ENCODE results near the gene PACRG. TPM values are rescaled to one million over a fixed set of nuclear protein-coding genes. Genes with fewer than 3 reads are reported as not detected.

The PACRG gene
- polyA plus RNA-seq, 3 donors: not detected

DNA sequence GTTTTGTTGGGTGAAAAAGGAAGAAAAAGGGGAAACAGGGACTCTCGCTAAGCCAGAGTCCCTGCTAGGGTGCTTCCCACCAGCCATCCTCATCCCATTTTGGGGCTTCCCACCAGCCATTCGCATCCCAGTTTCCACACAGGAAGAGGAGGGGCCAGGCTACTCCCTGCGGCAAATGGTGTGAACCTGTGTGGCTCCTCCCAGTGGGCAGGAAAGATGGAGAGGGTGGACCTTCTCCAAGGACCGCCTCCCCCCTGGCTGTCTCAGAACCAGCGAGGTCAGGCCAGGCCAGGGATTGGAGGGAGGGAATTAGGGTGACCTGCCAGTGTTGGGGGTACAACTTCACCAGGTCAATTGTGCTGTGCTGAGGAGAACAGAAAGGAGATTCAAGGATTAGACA lies 326.9 kb downstream of the PACRG start:
- H3K36me3 Mint-ChIP-seq: no peaks in the 10 kb centered on the region
- no peak overlapping the region for H3K4me3 ChIP-seq (replicated peaks in 1 of 3; ENCODE audit: low read depth in 2 of 3, low read length in 3 of 3)
- intact Hi-C loops (cut with micrococcal nuclease): no loop called here
- no peak overlapping the region for H3K4me3 Mint-ChIP-seq
- no peak for DNase-seq
- H3K27me3 Mint-ChIP-seq (ENCODE audit: low read depth in 3 of 3): peaks cover 0 to 1% (median 0%) of the 10 kb centered on the region in 3 donors
- peaks cover 25 to 29% of the 10 kb centered on the region in 2 donors for H3K9me3 ChIP-seq (replicated peaks in 1 of 2; ENCODE audit: control insufficient read depth in 1 of 2, insufficient read depth in 1 of 2, low read length in 2 of 2)
- no peaks in the 10 kb centered on the region for H3K4me1 ChIP-seq (ENCODE audit: control insufficient read depth in 1 of 2, insufficient read depth in 2 of 2, low read length in 2 of 2)
- WGBS (ENCODE audit: insufficient coverage): 80% methylated on average over 1 of the region's 5 CpGs
- H3K9me3 Mint-ChIP-seq: peaks cover 5 to 24% (median 20%) of the 10 kb centered on the region in 7 donors
- H3K79me2 ChIP-seq (ENCODE audit: insufficient read depth, low read length): no peaks in the 10 kb centered on the region
- H3K4me2 ChIP-seq (replicated peaks; ENCODE audit: extremely low read depth, low read length, poor library complexity, severe bottlenecking): no peak overlapping the region
- no peak overlapping the region for H3K9ac ChIP-seq (ENCODE audit: insufficient read depth, low read length, poor library complexity, severe bottlenecking)
- no peak overlapping the region for H3K27ac Mint-ChIP-seq
- no peak overlapping the region for H3K27ac ChIP-seq (ENCODE audit: low read depth in 1 of 2, low read length in 2 of 2)
- no peak overlapping the region for H2AFZ ChIP-seq (ENCODE audit: insufficient read depth, low read depth, low read length, poor library complexity, severe bottlenecking)
- H3K36me3 ChIP-seq (replicated peaks in 1 of 2; ENCODE audit: control insufficient read depth in 1 of 2, insufficient read depth in 2 of 2, low read length in 2 of 2): no peaks in the 10 kb centered on the region
- H3K4me1 Mint-ChIP-seq: no peaks in the 10 kb centered on the region
- TF ChIP-seq, protein P1, sequence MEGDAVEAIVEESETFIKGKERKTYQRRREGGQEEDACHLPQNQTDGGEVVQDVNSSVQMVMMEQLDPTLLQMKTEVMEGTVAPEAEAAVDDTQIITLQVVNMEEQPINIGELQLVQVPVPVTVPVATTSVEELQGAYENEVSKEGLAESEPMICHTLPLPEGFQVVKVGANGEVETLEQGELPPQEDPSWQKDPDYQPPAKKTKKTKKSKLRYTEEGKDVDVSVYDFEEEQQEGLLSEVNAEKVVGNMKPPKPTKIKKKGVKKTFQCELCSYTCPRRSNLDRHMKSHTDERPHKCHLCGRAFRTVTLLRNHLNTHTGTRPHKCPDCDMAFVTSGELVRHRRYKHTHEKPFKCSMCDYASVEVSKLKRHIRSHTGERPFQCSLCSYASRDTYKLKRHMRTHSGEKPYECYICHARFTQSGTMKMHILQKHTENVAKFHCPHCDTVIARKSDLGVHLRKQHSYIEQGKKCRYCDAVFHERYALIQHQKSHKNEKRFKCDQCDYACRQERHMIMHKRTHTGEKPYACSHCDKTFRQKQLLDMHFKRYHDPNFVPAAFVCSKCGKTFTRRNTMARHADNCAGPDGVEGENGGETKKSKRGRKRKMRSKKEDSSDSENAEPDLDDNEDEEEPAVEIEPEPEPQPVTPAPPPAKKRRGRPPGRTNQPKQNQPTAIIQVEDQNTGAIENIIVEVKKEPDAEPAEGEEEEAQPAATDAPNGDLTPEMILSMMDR (IDR thresholded peaks at IDR 0.05): no peak
- H3K27me3 ChIP-seq (ENCODE audit: control insufficient read depth in 2 of 2, insufficient read depth in 2 of 2, low read length in 2 of 2): no peaks in the 10 kb centered on the region
- H4K20me1 ChIP-seq (ENCODE audit: insufficient read depth, low read length): no peaks in the 10 kb centered on the region

DNA sequence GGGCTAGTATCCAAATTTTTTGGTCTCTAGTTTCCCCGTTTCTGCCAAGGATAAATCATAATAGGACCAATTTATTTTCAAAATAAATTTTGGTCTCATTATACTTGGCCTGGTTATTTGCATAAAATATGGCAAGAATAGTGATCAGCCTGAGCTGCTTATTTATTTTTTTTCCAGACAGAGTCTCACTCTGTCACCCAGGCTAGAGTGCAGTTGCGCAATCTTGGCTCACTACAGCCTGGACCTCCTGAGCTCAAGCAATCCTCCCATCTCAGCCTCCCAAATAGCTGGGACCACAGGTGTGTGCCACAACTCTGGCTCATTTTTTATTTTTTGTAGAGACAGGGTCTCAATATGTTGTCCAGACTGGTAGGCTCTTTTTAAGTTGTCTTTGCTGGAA lies 329.5 kb downstream of the PACRG start:
- Histone ChIP-seq H3K27me3 (ENCODE audit: control insufficient read depth in 2 of 2, insufficient read depth in 2 of 2, low read length in 2 of 2) (no peaks in the 10 kb centered on the region), H3K36me3 (replicated peaks in 1 of 2; ENCODE audit: control insufficient read depth in 1 of 2, insufficient read depth in 2 of 2, low read length in 2 of 2) (no peaks in the 10 kb centered on the region), H3K9ac (ENCODE audit: insufficient read depth, low read length, poor library complexity, severe bottlenecking) (no peak overlapping the region), H3K4me1 (ENCODE audit: control insufficient read depth in 1 of 2, insufficient read depth in 2 of 2, low read length in 2 of 2) (no peaks in the 10 kb centered on the region), H3K27ac (ENCODE audit: low read depth in 1 of 2, low read length in 2 of 2) (no peak overlapping the region), H3K79me2 (ENCODE audit: insufficient read depth, low read length) (no peaks in the 10 kb centered on the region), H3K9me3 (replicated peaks in 1 of 2; ENCODE audit: control insufficient read depth in 1 of 2, insufficient read depth in 1 of 2, low read length in 2 of 2) (peaks cover 29 to 35% of the 10 kb centered on the region in 2 donors), H3K4me2 (replicated peaks; ENCODE audit: extremely low read depth, low read length, poor library complexity, severe bottlenecking) (no peak overlapping the region), H4K20me1 (ENCODE audit: insufficient read depth, low read length) (no peaks in the 10 kb centered on the region), H2AFZ (ENCODE audit: insufficient read depth, low read depth, low read length, poor library complexity, severe bottlenecking) (no peak overlapping the region), H3K4me3 (replicated peaks in 1 of 3; ENCODE audit: low read depth in 2 of 3, low read length in 3 of 3) (no peak overlapping the region)
- no peaks in the 10 kb centered on the region for H3K36me3 Mint-ChIP-seq
- no CpG with 5 or more reads among the region's 2 CpGs for WGBS (ENCODE audit: insufficient coverage)
- H3K4me1 Mint-ChIP-seq: no peaks in the 10 kb centered on the region
- H3K4me3 Mint-ChIP-seq: no peak overlapping the region
- H3K27me3 Mint-ChIP-seq (ENCODE audit: low read depth in 3 of 3): peaks cover 0 to 1% (median 0%) of the 10 kb centered on the region in 3 donors
- TF ChIP-seq, protein P1 (IDR thresholded peaks at IDR 0.05): no peak
- no peak overlapping the region for H3K27ac Mint-ChIP-seq
- no peak for DNase-seq
- peaks cover 5 to 32% (median 15%) of the 10 kb centered on the region in 7 donors for H3K9me3 Mint-ChIP-seq
- intact Hi-C loops (cut with micrococcal nuclease): no loop called here
